Mesenteric fat pad (tissue), 1 donor: Measurements from ENCODE around the gene TYW1B. TPM values are rescaled to one million over a fixed set of nuclear protein-coding genes. Genes with fewer than 3 reads are reported as not detected.
"Not testable (repeated sequence)": the region's sequence is repeated elsewhere in the genome, so short reads cannot be mapped to it uniquely, and the experiment has no call there.

Experiments used
- DNase-seq: peaks from one replicate; pipeline ENCODE4 v3.0.0-alpha.2; 2020; ENCODE audit warnings: low spot score
- total RNA-seq: library from RNA; stranded (reverse); fragmentation: NEBNext Ultra II Directional; extraction: Animal tissue kit (Norgen Biotek cat#: 25700); gene quantifications from one replicate; pipeline ENCODE4 v1.2.1, GENCODE V29; 2021
- donor health status: DM: yes; HTN: yes; CAD: no.

The TYW1B gene
- total RNA-seq, 1 donor from 2014 or later = 2.4 TPM

GRCh38 chr7:72628375-72628774 lies 199.6 kb downstream of the TYW1B start:
- not testable (repeated sequence) for DNase-seq

- not testable (repeated sequence) for DNase-seq
Measured at GRCh38 chr7:72626428-72627011, 201.5 kb downstream of the TYW1B start.

- not testable (repeated sequence) for DNase-seq
Measured at GRCh38 chr7:72625721-72626423, 202.1 kb downstream of the TYW1B start.

DNA sequence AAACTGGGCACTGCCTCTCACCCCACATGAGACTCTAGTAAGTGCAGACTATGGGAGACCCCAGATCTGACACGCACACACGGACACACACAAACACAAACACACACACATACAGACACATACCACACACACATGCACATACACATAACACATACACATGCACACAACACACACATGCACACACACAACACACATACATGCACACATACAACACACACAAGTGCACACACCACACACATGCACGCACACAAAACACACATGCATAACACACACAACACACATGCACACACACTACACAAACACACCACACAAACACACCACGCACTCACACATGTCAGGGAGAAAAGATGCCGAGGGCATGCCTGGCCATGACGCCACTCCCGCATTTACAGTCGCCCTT lies 205.5 kb downstream of the TYW1B start:
- no peak for DNase-seq

GRCh38 chr7:72621761-72622187 lies 206.2 kb downstream of the TYW1B start:
- not testable (repeated sequence) for DNase-seq

DNA sequence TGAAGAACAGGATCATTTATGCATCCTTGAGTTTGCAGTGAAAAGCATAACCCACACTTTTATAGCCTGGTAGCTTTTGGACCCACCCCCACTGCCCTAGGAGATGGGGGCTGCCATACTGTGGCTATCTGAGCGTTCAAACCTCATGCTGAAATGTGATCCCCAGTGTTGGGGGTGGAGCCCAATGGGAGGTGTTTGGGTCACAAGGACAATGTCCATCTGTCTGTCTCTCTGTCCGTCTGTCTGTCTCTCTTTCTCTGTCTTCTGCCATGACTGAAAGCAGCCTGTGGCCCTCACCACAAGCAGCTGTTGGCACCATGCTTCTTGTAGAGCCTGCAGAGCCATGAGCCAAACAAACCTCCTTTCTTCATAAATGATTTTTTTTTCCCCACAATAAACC lies 207.1 kb downstream of the TYW1B start:
- DNase-seq = not testable (repeated sequence)

GRCh38 chr7:72618435-72619180 lies 209.4 kb downstream of the TYW1B start:
- DNase-seq = not testable (repeated sequence)

DNA sequence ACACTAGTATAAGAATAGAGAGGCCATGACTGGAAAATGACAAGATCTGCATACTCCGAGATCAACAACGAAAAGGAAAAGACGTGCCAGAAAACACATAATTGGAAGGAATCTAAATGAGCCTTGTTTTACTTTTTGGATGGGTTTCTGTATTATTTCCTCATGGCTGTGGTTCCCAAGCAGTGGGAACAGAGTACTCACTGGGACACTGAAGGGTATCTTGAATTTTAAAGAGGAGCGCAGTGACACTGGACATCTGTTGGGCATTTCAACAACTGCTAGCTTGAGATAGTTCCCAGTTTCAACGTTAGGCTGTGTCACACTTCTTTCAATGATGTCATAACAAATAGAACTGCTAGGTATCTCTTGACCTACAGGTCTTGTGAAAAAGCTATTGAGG lies 218.2 kb downstream of the TYW1B start:
- not testable (repeated sequence) for DNase-seq

- DNase-seq = not testable (repeated sequence)
Measured at GRCh38 chr7:72607988-72608387, 220.0 kb downstream of the TYW1B start.

- DNase-seq = not testable (repeated sequence)
Measured at GRCh38 chr7:72605863-72606431, 222.1 kb downstream of the TYW1B start.

GRCh38 chr7:72604771-72605611 lies 223.0 kb downstream of the TYW1B start:
- DNase-seq = not testable (repeated sequence)

GRCh38 chr7:72603476-72603875 lies 224.5 kb downstream of the TYW1B start:
- DNase-seq = not testable (repeated sequence)

GRCh38 chr7:72603073-72603472 lies 224.9 kb downstream of the TYW1B start:
- DNase-seq = no peak

- DNase-seq = not testable (repeated sequence)
Measured at GRCh38 chr7:72601683-72602082, 226.3 kb downstream of the TYW1B start.

DNA sequence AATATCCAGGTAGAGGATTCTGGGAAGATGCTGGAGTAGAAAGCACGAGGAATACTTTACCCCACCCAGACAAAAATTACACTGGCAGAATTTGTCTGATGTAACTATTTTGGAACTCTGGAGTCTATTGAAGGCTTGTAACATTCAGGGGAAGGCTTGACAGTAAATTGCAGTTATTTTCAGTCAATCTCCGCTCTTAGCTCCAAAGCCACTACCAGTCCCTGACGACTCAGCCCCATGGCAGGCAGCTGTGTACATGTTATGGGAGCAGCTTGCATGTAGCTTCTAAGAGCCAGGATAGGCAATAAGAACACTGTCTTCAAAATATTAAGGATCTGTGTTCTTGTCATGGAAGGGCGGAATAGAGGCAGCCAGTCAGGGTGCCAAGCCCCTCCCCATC lies 238.0 kb downstream of the TYW1B start:
- DNase-seq = not testable (repeated sequence)

GRCh38 chr7:72587267-72587666 lies 240.7 kb downstream of the TYW1B start:
- DNase-seq = not testable (repeated sequence)

- DNase-seq = not testable (repeated sequence)
Measured at GRCh38 chr7:72584576-72584975, 243.4 kb downstream of the TYW1B start.

- not testable (repeated sequence) for DNase-seq
Measured at GRCh38 chr7:72583620-72584361, 244.2 kb downstream of the TYW1B start.

DNA sequence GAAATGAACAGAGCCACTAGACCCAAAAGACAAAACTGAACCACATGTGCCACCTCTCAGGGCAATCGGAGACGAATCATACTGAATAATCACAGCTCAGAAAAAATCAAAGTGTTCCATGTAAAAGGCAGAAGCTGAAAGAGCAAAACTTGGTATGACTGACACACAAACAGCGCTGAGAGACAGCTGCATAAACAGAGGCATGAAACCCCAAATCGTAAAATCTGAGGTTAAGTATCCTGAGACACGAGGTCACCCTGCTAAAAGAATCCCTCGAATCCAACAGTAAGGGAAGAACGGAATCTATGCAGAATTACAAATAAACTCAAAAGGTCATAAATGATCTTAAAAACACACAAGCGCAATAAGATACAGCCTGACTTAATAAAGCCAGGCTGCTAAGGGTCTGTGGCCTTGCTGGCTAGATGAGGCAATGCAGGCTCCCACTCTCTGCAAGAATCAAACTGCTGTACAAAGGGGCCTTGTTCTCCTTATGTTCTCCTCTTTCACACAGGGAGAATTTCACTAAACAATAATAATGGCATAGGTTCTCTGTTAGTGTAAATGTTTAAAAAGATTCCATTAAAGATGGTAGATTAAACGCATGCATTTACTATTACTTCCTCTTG lies 247.7 kb downstream of the TYW1B start:
- DNase-seq = not testable (repeated sequence)

DNA sequence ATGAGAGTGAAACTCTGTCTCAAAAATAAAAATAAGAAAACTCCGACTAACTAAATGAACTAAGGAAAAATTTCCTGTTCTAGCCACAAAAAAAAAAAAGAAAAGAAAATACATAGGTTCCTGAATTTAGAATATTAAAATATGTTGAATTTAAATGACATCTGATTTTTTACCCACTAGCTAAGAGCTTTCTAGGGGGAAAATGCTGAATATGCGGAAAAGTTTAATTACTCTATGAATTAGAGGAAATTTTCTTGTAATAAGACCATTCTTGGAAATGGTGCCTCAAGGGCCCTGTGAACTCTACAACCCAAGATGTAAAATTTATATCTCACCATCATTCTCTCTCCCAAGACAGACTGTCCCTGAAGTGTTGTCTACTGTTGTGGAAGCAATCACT lies 250.9 kb downstream of the TYW1B start:
- DNase-seq = no peak
